KMS-11 (cell line): ENCODE data around the gene COA1.

Experiments
- H2AFZ ChIP-seq: fragments of 200-600 bp; sonication (generic); 2 replicates; pipeline ENCODE4 v1.6.1; 2016; ENCODE audit warnings: antibody characterized with exemption, mixed run types, low read depth
- H3K27ac ChIP-seq: fragments of 200-600 bp; sonication (generic); 2 replicates; pipeline ENCODE4 v1.6.1; 2016; ENCODE audit warnings: mild to moderate bottlenecking, mixed run types
- H3K27me3 ChIP-seq: fragments of 200-600 bp; sonication (generic); 2 replicates; pipeline ENCODE4 v1.6.1; 2017; ENCODE audit warnings: mild to moderate bottlenecking, low read depth, mixed run types, moderate library complexity; ENCODE audit not compliant: insufficient read depth
- H3K36me3 ChIP-seq: fragments of 200-600 bp; sonication (generic); 2 replicates; pipeline ENCODE4 v1.6.1; 2017; ENCODE audit warnings: mild to moderate bottlenecking, mixed run types; ENCODE audit not compliant: insufficient read depth
- H3K4me1 ChIP-seq: fragments of 200-600 bp; sonication (generic); 2 replicates; pipeline ENCODE4 v1.6.1; 2016; ENCODE audit warnings: mild to moderate bottlenecking, low read depth, mixed run types; ENCODE audit not compliant: poor library complexity, severe bottlenecking
- H3K4me2 ChIP-seq: fragments of 200-600 bp; sonication (generic); 2 replicates; pipeline ENCODE4 v1.7.0; 2016; ENCODE audit warnings: mild to moderate bottlenecking, mixed run types
- H3K4me3 ChIP-seq: fragments of 200-600 bp; sonication (generic); IDR thresholded peaks from 2 replicates; pipeline ENCODE4 v1.6.1; 2017; ENCODE audit warnings: low read depth, low read length, mixed read lengths; ENCODE audit not compliant: insufficient read depth
- H3K79me2 ChIP-seq: fragments of 200-600 bp; sonication (generic); 2 replicates; pipeline ENCODE4 v1.6.1; 2016; ENCODE audit warnings: low read depth, mixed run types; ENCODE audit not compliant: insufficient read depth
- H3K9ac ChIP-seq: fragments of 200-600 bp; sonication (generic); 2 replicates; pipeline ENCODE4 v1.6.1; 2016; ENCODE audit warnings: mild to moderate bottlenecking, mixed run types
- H4K20me1 ChIP-seq: fragments of 200-600 bp; sonication (generic); 2 replicates; pipeline ENCODE4 v1.6.1; 2016; ENCODE audit warnings: mild to moderate bottlenecking, mixed run types; ENCODE audit not compliant: insufficient read depth
- TF ChIP-seq, protein P1 (sequence below): fragments of 200-600 bp; sonication (generic); conservative IDR thresholded peaks from 2 replicates; pipeline ENCODE4 v1.6.1; 2017; ENCODE audit warnings: low read depth, mild to moderate bottlenecking, antibody characterized with exemption, low read length, moderate library complexity, mixed read lengths

Gene COA1

DNA sequence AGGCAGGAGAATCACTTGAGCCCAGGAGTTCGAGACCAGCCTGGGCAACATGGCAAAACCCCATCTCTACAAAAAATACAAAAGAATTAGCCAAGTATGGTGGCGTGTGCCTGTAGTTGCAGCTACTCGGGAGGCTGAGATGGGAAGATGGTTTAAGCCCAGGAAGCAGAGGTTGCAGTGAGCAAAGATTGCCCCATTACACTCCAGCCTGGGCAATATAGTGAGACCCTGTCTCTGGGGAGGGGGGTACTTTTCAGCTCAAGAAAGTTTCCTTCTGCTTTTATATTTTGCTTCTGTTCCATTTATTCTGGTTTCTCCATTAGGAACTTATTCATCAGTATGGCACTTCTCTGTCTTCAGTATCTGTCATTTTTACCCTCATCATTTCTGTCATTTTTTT, 48.6 kb downstream of the COA1 start:
- Histone ChIP-seq H4K20me1 (peaks cover 5% of the 10 kb centered on the region; the same call in 1 of the 2 replicates), H3K4me2 (no peak overlapping the region), H2AFZ (no peak overlapping the region), H3K27ac (no peak overlapping the region), H3K27me3 (no peaks in the 10 kb centered on the region), H3K36me3 (no peaks in the 10 kb centered on the region), H3K9ac (no peak overlapping the region), H3K4me3 (no peak overlapping the region), H3K4me1 (peaks cover 33% of the 10 kb centered on the region), H3K79me2 (peaks cover 85% of the 10 kb centered on the region)
- TF ChIP-seq, protein P1, sequence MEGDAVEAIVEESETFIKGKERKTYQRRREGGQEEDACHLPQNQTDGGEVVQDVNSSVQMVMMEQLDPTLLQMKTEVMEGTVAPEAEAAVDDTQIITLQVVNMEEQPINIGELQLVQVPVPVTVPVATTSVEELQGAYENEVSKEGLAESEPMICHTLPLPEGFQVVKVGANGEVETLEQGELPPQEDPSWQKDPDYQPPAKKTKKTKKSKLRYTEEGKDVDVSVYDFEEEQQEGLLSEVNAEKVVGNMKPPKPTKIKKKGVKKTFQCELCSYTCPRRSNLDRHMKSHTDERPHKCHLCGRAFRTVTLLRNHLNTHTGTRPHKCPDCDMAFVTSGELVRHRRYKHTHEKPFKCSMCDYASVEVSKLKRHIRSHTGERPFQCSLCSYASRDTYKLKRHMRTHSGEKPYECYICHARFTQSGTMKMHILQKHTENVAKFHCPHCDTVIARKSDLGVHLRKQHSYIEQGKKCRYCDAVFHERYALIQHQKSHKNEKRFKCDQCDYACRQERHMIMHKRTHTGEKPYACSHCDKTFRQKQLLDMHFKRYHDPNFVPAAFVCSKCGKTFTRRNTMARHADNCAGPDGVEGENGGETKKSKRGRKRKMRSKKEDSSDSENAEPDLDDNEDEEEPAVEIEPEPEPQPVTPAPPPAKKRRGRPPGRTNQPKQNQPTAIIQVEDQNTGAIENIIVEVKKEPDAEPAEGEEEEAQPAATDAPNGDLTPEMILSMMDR = no peak

GRCh38 chr7:43679210-43680068, 49.9 kb downstream of the COA1 start:
- peak overlapping the region; percentile 9; the same call in 1 of the 2 replicates for H3K4me2 ChIP-seq

GRCh38 chr7:43678315-43678714, 51.0 kb downstream of the COA1 start:
- Histone ChIP-seq H3K79me2 (peaks cover 81% of the 10 kb centered on the region), H3K4me2 (peak overlapping the region; percentile 4; the same call in 1 of the 2 replicates), H3K27ac (no peak overlapping the region), H3K27me3 (no peaks in the 10 kb centered on the region), H3K4me1 (peaks cover 33% of the 10 kb centered on the region), H4K20me1 (peaks cover 13% of the 10 kb centered on the region; the same call in 1 of the 2 replicates), H3K36me3 (no peaks in the 10 kb centered on the region), H2AFZ (no peak overlapping the region), H3K4me3 (no peak overlapping the region), H3K9ac (no peak overlapping the region)
- TF ChIP-seq, protein P1 = no peak

More at GRCh38 chr7:43679210-43680068, 49.9 kb downstream of the COA1 start:
- no peaks in the 10 kb centered on the region for H3K36me3 ChIP-seq
- H3K79me2 ChIP-seq = peaks cover 81% of the 10 kb centered on the region
- TF ChIP-seq, protein P1 = no peak
- peaks cover 5% of the 10 kb centered on the region; the same call in 1 of the 2 replicates for H4K20me1 ChIP-seq
- H3K4me1 ChIP-seq = peaks cover 33% of the 10 kb centered on the region
- no peak overlapping the region for H2AFZ ChIP-seq
- H3K27me3 ChIP-seq = no peaks in the 10 kb centered on the region
- peak overlapping the region; percentile 11; the same call in 1 of the 2 replicates for H3K27ac ChIP-seq
- H3K9ac ChIP-seq = no peak overlapping the region
- H3K4me3 ChIP-seq = no peak overlapping the region

- H3K9ac ChIP-seq = no peak overlapping the region
- peaks cover 13% of the 10 kb centered on the region; the same call in 1 of the 2 replicates for H4K20me1 ChIP-seq
- H3K27ac ChIP-seq = no peak overlapping the region
- peak overlapping the region; percentile 4; the same call in 1 of the 2 replicates for H3K4me2 ChIP-seq
- no peak overlapping the region for H2AFZ ChIP-seq
- no peaks in the 10 kb centered on the region for H3K36me3 ChIP-seq
- no peaks in the 10 kb centered on the region for H3K27me3 ChIP-seq
- peaks cover 33% of the 10 kb centered on the region for H3K4me1 ChIP-seq
- TF ChIP-seq, protein P1 = no peak
- H3K4me3 ChIP-seq = no peak overlapping the region
- peaks cover 81% of the 10 kb centered on the region for H3K79me2 ChIP-seq
Observed at GRCh38 chr7:43677864-43678263, 51.5 kb downstream of the COA1 start.
